ENCODE measurements around the gene CPNE9.

CPNE9 gene, protein sequence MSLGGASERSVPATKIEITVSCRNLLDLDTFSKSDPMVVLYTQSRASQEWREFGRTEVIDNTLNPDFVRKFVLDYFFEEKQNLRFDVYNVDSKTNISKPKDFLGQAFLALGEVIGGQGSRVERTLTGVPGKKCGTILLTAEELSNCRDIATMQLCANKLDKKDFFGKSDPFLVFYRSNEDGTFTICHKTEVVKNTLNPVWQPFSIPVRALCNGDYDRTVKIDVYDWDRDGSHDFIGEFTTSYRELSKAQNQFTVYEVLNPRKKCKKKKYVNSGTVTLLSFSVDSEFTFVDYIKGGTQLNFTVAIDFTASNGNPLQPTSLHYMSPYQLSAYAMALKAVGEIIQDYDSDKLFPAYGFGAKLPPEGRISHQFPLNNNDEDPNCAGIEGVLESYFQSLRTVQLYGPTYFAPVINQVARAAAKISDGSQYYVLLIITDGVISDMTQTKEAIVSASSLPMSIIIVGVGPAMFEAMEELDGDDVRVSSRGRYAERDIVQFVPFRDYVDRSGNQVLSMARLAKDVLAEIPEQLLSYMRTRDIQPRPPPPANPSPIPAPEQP

DNA sequence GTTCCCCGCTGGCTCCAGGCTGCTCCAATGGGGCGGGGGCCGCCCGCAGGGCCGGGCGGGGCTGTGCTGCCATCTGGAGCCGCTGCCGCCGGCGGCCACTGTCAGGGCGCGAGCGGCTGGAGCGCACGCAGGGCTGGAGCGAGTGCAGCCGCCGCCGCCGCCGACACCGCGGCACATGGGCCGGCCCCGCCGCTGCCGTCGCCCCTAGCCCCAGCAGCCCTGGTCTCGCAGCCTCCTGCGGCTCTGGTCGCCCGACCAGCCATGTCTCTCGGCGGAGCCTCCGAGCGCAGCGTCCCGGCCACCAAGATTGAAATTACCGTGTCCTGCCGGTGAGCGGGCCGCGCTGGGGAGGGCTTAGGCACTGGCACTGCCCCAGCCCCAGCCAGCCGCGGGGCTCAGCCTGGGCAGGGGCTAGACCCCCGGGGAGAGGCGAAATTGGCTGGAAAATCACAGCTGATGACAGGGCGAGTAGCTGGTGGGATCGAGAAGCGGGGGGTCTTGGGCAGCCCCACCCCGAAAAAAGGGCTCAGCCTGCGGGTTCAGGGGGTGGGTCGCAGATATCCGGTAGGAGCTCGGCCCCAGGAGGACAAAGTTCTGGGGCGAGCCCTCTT, at the start of gene CPNE9:
CPNE9 (plus strand) TSS at position 98 of the 611 bp plus-strand sequence; CDS start at position 262, 164 bp downstream.
- TF ChIP-seq, protein P1, sequence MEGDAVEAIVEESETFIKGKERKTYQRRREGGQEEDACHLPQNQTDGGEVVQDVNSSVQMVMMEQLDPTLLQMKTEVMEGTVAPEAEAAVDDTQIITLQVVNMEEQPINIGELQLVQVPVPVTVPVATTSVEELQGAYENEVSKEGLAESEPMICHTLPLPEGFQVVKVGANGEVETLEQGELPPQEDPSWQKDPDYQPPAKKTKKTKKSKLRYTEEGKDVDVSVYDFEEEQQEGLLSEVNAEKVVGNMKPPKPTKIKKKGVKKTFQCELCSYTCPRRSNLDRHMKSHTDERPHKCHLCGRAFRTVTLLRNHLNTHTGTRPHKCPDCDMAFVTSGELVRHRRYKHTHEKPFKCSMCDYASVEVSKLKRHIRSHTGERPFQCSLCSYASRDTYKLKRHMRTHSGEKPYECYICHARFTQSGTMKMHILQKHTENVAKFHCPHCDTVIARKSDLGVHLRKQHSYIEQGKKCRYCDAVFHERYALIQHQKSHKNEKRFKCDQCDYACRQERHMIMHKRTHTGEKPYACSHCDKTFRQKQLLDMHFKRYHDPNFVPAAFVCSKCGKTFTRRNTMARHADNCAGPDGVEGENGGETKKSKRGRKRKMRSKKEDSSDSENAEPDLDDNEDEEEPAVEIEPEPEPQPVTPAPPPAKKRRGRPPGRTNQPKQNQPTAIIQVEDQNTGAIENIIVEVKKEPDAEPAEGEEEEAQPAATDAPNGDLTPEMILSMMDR (IDR thresholded peaks at IDR 0.05; ENCODE audit: insufficient read depth, low read depth, low read length, missing control alignments) = no peak
- H3K4me3 ChIP-seq (ENCODE audit: low read length) = peak within 1 kb of the TSS; percentile 10
- no peak for DNase-seq (ENCODE audit: low read depth)

GRCh38 chr3:9659849-9660248, 43.8 kb upstream of the CPNE9 start:
- no peak for DNase-seq (ENCODE audit: low read depth)
- TF ChIP-seq, protein P1 (IDR thresholded peaks at IDR 0.05; ENCODE audit: insufficient read depth, low read depth, low read length, missing control alignments) = no peak
- H3K4me3 ChIP-seq (ENCODE audit: low read length) = no peak overlapping the region

GRCh38 chr3:9660972-9661371, 42.7 kb upstream of the CPNE9 start:
- H3K4me3 ChIP-seq (ENCODE audit: low read length) = no peak overlapping the region
- TF ChIP-seq, protein P1 (IDR thresholded peaks at IDR 0.05; ENCODE audit: insufficient read depth, low read depth, low read length, missing control alignments) = no peak
- DNase-seq (ENCODE audit: low read depth) = no peak

GRCh38 chr3:9664119-9664751, 39.4 kb upstream of the CPNE9 start:
- TF ChIP-seq, protein P1 (IDR thresholded peaks at IDR 0.05; ENCODE audit: insufficient read depth, low read depth, low read length, missing control alignments) = no peak
- no peak overlapping the region for H3K4me3 ChIP-seq (ENCODE audit: low read length)
- DNase-seq (ENCODE audit: low read depth) = no peak

DNA sequence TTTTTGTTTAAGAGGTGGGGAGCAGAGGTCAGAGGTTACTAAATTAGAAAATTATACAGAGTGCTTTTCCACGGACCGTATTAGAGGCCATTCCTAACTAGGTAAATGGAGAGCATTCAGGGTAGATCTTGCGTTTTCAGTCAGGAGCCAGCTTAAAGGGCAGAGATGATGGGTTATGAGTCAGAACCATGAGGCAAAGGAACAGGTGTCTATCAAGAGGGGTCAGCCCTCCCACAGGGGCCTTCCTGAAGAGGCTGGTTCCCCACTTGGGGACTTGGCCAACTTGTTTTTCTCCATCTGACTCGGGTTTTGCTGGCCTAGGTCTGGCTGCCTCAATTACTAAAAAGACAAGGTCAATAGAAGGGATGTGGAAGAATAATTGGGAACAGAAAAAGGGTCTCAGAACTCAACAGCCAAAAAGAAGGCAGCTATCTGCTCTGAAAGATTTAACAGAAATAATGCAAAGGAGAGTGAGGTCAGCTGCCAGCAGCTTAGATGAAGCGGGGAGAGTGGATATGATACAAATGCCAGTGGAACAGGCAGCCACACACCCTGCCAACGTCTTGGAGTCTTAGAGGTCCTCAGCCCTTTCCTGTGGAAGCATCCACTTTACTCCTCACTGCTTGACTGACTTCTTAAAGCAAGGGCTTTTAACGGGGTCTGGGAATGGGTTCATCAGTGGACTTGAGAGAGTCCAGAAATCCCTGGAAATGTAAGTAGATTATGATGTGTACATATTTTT, 36.8 kb upstream of the CPNE9 start:
- H3K4me3 ChIP-seq (ENCODE audit: low read length) = no peak overlapping the region
- TF ChIP-seq, protein P1 (IDR thresholded peaks at IDR 0.05; ENCODE audit: insufficient read depth, low read depth, low read length, missing control alignments) = no peak
- no peak for DNase-seq (ENCODE audit: low read depth)

DNA sequence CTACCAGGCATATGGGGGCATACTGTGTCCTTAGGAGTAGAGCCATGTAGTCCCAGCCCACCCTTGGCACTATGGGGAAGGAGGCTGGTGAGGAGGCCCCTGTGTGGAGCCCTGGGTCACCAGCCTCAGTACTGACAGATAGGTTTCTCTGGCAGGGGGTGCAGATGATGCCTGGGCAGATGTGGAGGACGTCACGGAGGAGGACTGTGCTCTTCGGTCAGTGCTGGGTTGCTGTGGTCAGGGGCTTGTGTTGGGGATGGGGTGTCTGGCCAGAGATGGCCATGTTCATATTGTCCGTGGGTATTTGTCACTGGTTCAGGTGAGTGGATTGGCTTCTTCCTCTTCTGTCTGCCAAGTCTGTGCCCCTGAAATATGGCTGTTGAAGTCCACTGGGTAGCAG, 34.4 kb upstream of the CPNE9 start:
- DNase-seq (ENCODE audit: low read depth) = no peak
- H3K4me3 ChIP-seq (ENCODE audit: low read length) = no peak overlapping the region
- TF ChIP-seq, protein P1 (IDR thresholded peaks at IDR 0.05; ENCODE audit: insufficient read depth, low read depth, low read length, missing control alignments) = no peak

All from epithelial cell of esophagus (primary cell).